Activated CD4-positive, CD25-positive, alpha-beta regulatory T cell (primary cell): ENCODE measurements around the gene GALNTL6.

Source experiments
- DNase-seq, 4 experiments: peaks; one replicate each; lab custom pipeline; 2025; lab: John Stamatoyannopoulos, UW

GALNTL6 gene

GRCh38 chr4:173074501-173074946 is 1261.3 kb downstream of the GALNTL6 start:
- DNase-seq, result no peak

DNA sequence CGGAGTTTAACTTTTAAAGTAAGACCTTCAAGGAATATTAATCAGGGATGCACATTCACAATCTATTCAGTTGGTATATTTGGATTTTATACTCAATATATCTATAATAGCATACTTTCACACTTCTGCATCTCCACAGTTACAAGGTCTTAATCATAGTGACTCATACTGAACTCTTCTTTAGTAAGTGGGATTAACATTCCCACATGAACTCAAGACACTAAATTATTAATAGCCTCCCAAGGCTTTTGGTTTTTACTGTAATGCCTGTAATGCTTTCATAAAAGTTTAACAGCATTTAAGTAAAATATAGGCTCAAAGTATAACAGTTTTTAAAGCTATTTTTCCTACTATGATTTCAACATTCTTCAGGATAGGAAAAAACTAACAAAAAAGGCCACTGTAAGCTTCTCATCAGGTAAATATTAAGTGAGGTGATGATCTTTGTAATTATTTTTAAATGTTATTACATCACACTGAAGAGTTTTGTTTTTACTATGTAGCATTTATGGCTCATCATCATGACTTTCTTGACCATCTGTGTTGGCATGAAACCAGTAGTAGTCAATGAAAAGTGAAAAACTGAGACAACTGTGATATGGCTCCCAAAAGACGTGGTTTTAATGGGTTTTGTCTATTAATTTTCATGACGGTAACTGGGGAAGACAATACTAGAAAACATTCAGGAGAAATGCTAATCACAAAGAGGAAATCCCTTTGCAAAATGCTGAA is 1263.9 kb downstream of the GALNTL6 start:
- DNase-seq, result no peak

DNA sequence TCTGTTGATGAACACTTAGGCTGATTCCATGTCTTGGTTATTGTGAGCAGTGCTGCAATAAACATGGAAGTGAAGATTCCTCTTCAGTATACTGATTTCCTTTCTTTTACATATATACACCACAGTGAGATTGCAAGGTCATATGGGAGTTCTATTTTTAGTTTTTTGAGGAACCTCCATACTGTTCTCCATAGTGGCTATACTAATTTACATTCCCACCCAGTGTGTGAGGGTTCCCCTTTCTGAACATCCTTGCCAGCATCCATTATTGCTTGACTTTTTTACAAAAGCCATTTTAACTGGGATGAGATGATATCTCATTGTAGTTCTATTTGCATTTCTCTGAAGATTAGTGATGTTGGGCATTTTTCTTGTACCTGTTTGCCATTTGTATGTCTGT is 1274.9 kb downstream of the GALNTL6 start:
- DNase-seq, result no peak
